ENCODE results near the gene TMEM87B.

Gene TMEM87B

GRCh38 chr2:112095681-112096080 lies 40.6 kb downstream of the TMEM87B start:
- Histone ChIP-seq H3K4me2 (ENCODE audit: low read length) (no peak overlapping the region), H3K4me3 (ENCODE audit: low read depth, low read length, poor library complexity, severe bottlenecking) (no peak overlapping the region), H3K9me2 (ENCODE audit: low read depth, low read length) (no peaks in the 10 kb centered on the region), H3K79me2 (ENCODE audit: insufficient read depth, low read length) (no peaks in the 10 kb centered on the region), H3K36me3 (ENCODE audit: insufficient read depth, low read length) (peaks cover 51% of the 10 kb centered on the region), H3K4me1 (ENCODE audit: insufficient read depth, low read length, severe bottlenecking) (peaks cover 4% of the 10 kb centered on the region), H3K9me3 (ENCODE audit: low read length) (no peaks in the 10 kb centered on the region), H4K20me1 (ENCODE audit: insufficient read depth, low read length) (no peaks in the 10 kb centered on the region), H3K27ac (ENCODE audit: low read depth, low read length, poor library complexity, severe bottlenecking) (no peak overlapping the region), H3F3A (ENCODE audit: insufficient read depth, low read length) (no peaks in the 10 kb centered on the region), H3K27me3 (ENCODE audit: insufficient read depth, low read length) (no peaks in the 10 kb centered on the region), H3K9ac (ENCODE audit: low read length) (no peak overlapping the region), H2AFZ (ENCODE audit: low read length) (no peak overlapping the region)
- no peak for TF ChIP-seq CTCF (IDR thresholded peaks at IDR 0.05; ENCODE audit: low read length)
- TF ChIP-seq EZH2 (IDR thresholded peaks at IDR 0.05; ENCODE audit: borderline replicate concordance, low read length), result no peak

- H4K20me1 ChIP-seq (ENCODE audit: insufficient read depth, low read length), result no peaks in the 10 kb centered on the region
- H3K9ac ChIP-seq (ENCODE audit: low read length), result no peak overlapping the region
- no peak overlapping the region for H3K4me3 ChIP-seq (ENCODE audit: low read depth, low read length, poor library complexity, severe bottlenecking)
- TF ChIP-seq CTCF (IDR thresholded peaks at IDR 0.05; ENCODE audit: low read length), result no peak
- TF ChIP-seq EZH2 (IDR thresholded peaks at IDR 0.05; ENCODE audit: borderline replicate concordance, low read length), result no peak
- H3K36me3 ChIP-seq (ENCODE audit: insufficient read depth, low read length), result peaks cover 53% of the 10 kb centered on the region
- H3K9me3 ChIP-seq (ENCODE audit: low read length), result no peaks in the 10 kb centered on the region
- H2AFZ ChIP-seq (ENCODE audit: low read length), result no peak overlapping the region
- H3K4me2 ChIP-seq (ENCODE audit: low read length), result no peak overlapping the region
- H3K4me1 ChIP-seq (ENCODE audit: insufficient read depth, low read length, severe bottlenecking), result peaks cover 4% of the 10 kb centered on the region
- no peak overlapping the region for H3K27ac ChIP-seq (ENCODE audit: low read depth, low read length, poor library complexity, severe bottlenecking)
- no peaks in the 10 kb centered on the region for H3K9me2 ChIP-seq (ENCODE audit: low read depth, low read length)
- no peaks in the 10 kb centered on the region for H3K79me2 ChIP-seq (ENCODE audit: insufficient read depth, low read length)
- no peaks in the 10 kb centered on the region for H3F3A ChIP-seq (ENCODE audit: insufficient read depth, low read length)
- H3K27me3 ChIP-seq (ENCODE audit: insufficient read depth, low read length), result no peaks in the 10 kb centered on the region
These were observed 41.0 kb downstream of the TMEM87B start for GRCh38 chr2:112096098-112096497.

- Histone ChIP-seq H3K79me2 (ENCODE audit: insufficient read depth, low read length) (no peaks in the 10 kb centered on the region), H3K4me2 (ENCODE audit: low read length) (no peak overlapping the region), H4K20me1 (ENCODE audit: insufficient read depth, low read length) (no peaks in the 10 kb centered on the region), H2AFZ (ENCODE audit: low read length) (no peak overlapping the region), H3F3A (ENCODE audit: insufficient read depth, low read length) (no peaks in the 10 kb centered on the region), H3K9me3 (ENCODE audit: low read length) (0 out of 2 replicates have a peak, but pooled peaks cover 7% of the 10 kb centered on the region), H3K36me3 (ENCODE audit: insufficient read depth, low read length) (peaks cover 84% of the 10 kb centered on the region), H3K27me3 (ENCODE audit: insufficient read depth, low read length) (no peaks in the 10 kb centered on the region), H3K4me1 (ENCODE audit: insufficient read depth, low read length, severe bottlenecking) (no peaks in the 10 kb centered on the region), H3K4me3 (ENCODE audit: low read depth, low read length, poor library complexity, severe bottlenecking) (no peak overlapping the region), H3K27ac (ENCODE audit: low read depth, low read length, poor library complexity, severe bottlenecking) (no peak overlapping the region), H3K9ac (ENCODE audit: low read length) (no peak overlapping the region), H3K9me2 (ENCODE audit: low read depth, low read length) (no peaks in the 10 kb centered on the region)
- TF ChIP-seq CTCF (IDR thresholded peaks at IDR 0.05; ENCODE audit: low read length) (no peak), EZH2 (IDR thresholded peaks at IDR 0.05; ENCODE audit: borderline replicate concordance, low read length) (no peak)
These were observed 53.2 kb downstream of the TMEM87B start for GRCh38 chr2:112108178-112108832.
